ENCODE data around the gene C5orf22. TPM values are rescaled to one million over a fixed set of nuclear protein-coding genes. Genes with fewer than 3 reads are reported as not detected.

The C5orf22 gene
- total and polyA plus RNA-seq, 3 donors from 2014 or later: 11.0 to 15.0 (median 14.4) TPM

DNA sequence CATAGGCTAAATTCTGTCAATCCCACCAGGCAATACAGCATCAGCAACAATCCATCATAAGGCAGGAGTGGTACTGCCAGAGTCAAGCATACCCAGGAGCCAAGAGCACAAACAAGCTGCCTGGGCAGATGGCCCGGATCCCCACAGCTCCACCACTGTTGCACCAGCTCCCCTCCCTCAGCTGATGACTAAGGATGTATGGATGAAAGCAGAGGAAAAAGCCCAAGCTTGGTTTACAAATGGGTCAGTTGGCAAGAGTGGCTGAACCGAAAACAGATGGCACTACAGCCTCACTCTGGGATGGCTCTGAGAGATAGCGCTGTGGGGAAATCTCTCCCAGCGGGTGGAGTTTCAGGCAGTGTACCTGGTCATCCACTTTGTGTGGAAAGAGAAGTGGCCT, 29.6 kb upstream of the C5orf22 start:
- Histone ChIP-seq H3K4me1 (no peaks in the 10 kb centered on the region), H3K27me3 (no peaks in the 10 kb centered on the region), H3K27ac (no peak overlapping the region), H3K9me3 (no peaks in the 10 kb centered on the region), H3K4me3 (no peak overlapping the region), H3K36me3 (ENCODE audit: low read depth, missing control alignments) (no peaks in the 10 kb centered on the region)
- 98 to 100% methylated on average over 4 of the region's 4 CpGs for WGBS, 2 donors
- no peak for TF ChIP-seq POLR2A (IDR thresholded peaks at IDR 0.05)
- TF ChIP-seq, protein P1, sequence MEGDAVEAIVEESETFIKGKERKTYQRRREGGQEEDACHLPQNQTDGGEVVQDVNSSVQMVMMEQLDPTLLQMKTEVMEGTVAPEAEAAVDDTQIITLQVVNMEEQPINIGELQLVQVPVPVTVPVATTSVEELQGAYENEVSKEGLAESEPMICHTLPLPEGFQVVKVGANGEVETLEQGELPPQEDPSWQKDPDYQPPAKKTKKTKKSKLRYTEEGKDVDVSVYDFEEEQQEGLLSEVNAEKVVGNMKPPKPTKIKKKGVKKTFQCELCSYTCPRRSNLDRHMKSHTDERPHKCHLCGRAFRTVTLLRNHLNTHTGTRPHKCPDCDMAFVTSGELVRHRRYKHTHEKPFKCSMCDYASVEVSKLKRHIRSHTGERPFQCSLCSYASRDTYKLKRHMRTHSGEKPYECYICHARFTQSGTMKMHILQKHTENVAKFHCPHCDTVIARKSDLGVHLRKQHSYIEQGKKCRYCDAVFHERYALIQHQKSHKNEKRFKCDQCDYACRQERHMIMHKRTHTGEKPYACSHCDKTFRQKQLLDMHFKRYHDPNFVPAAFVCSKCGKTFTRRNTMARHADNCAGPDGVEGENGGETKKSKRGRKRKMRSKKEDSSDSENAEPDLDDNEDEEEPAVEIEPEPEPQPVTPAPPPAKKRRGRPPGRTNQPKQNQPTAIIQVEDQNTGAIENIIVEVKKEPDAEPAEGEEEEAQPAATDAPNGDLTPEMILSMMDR (IDR thresholded peaks at IDR 0.05): no peak
- intact Hi-C loops (cut with DNase I; ENCODE audit: low total_unique reads): no loop called here
- DNase-seq: no peak

DNA sequence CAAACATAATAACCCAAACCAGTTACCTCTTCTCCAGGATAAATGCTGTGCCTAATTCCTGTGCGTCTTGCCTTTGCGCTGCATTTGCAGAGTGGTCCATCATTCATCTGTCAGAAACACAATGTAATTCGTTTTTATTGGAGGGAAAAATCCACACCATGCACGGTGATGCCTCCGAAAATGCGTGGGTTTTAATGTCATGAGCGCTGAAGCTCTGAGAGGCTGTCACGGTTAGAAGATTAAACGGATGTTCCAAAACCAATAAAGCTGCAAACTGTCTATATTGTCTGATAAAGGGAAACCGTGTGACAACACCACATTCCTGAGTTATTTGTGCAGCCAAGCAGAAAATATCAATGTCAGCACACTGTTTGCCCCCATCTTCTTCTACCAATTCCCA, 27.6 kb upstream of the C5orf22 start:
- no peak for DNase-seq
- TF ChIP-seq, protein P1 (IDR thresholded peaks at IDR 0.05): no peak
- H3K27me3 ChIP-seq: no peaks in the 10 kb centered on the region
- WGBS, 2 donors: 84 to 85% methylated on average over 10 of the region's 10 CpGs
- H3K27ac ChIP-seq: no peak overlapping the region
- H3K36me3 ChIP-seq (ENCODE audit: low read depth, missing control alignments): no peaks in the 10 kb centered on the region
- H3K9me3 ChIP-seq: no peaks in the 10 kb centered on the region
- intact Hi-C loops (cut with DNase I; ENCODE audit: low total_unique reads): no loop called here
- no peaks in the 10 kb centered on the region for H3K4me1 ChIP-seq
- no peak overlapping the region for H3K4me3 ChIP-seq

DNA sequence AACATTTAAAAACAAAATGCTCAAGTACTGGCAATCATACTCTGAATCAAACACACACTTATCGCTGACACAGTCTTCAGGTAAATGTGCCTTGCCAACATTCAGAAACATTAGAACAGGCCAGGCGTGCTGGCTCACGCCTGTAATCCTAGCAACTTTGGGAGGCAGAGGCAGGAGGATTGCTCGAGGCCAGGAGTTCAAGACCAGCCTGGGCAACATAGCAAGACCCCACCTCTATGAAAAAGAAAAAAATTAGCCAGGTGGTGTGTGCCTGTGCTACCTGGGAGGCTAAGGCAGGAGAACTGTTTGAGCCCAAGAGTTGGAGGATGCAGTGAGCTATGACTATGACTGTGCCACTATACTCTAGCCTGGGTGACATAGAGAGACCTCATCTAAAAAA, 20.8 kb upstream of the C5orf22 start:
- no peak overlapping the region for H3K27ac ChIP-seq
- H3K27me3 ChIP-seq: no peaks in the 10 kb centered on the region
- no peaks in the 10 kb centered on the region for H3K36me3 ChIP-seq (ENCODE audit: low read depth, missing control alignments)
- 95 to 99% methylated on average over 4 of the region's 4 CpGs for WGBS, 2 donors
- no peaks in the 10 kb centered on the region for H3K4me1 ChIP-seq
- intact Hi-C loops (cut with DNase I; ENCODE audit: low total_unique reads): no loop called here
- H3K9me3 ChIP-seq: no peaks in the 10 kb centered on the region
- TF ChIP-seq POLR2A (IDR thresholded peaks at IDR 0.05): no peak
- TF ChIP-seq, protein P1 (IDR thresholded peaks at IDR 0.05): no peak
- no peak overlapping the region for H3K4me3 ChIP-seq
- no peak for DNase-seq

DNA sequence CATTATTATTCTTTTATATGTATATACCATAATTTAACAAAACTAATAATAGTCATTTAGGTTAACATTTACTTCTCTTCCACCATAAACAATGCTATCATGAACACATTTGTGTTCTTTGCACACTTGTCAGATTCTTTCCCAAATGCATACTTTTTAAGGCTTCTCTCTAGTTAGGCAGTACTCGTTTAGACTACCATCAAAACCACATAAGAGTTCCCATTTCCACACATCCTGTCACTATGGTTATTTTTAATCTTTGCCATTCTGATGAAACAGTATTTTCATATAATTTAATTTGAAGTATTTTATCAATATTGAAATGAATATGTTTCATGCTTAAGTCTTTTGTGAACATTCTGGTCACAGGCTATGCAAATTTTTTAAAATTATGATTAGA, 15.3 kb upstream of the C5orf22 start:
- H3K36me3 ChIP-seq (ENCODE audit: low read depth, missing control alignments): no peaks in the 10 kb centered on the region
- H3K4me3 ChIP-seq: no peak overlapping the region
- H3K4me1 ChIP-seq: no peaks in the 10 kb centered on the region
- no peak for TF ChIP-seq POLR2A (IDR thresholded peaks at IDR 0.05)
- TF ChIP-seq, protein P1 (IDR thresholded peaks at IDR 0.05): no peak
- 60 to 66% methylated on average over 1 of the region's 1 CpG for WGBS, 2 donors
- no peak for DNase-seq
- no peaks in the 10 kb centered on the region for H3K9me3 ChIP-seq
- no peak overlapping the region for H3K27ac ChIP-seq
- intact Hi-C loops (cut with DNase I; ENCODE audit: low total_unique reads): no loop called here
- no peaks in the 10 kb centered on the region for H3K27me3 ChIP-seq

DNA sequence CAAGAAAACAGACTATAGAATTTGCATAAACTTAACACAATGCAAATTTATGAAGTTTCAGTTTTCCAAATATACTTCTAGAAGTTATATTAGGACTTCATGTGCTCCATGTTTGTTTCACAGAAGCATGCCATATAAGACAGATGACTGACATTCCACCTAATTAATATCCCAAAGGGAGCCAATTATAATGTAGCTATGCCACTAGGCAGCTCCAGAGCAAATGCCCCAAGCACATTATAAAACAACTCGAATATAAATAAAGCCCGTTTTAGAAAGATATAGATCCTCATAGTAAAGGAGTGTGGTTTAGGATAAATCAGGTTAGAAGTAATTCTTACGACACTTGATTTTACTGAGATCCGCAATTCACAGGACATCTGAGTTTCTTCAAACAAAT, 9.1 kb upstream of the C5orf22 start:
- Histone ChIP-seq H3K27ac (no peak overlapping the region), H3K9me3 (no peaks in the 10 kb centered on the region), H3K36me3 (ENCODE audit: low read depth, missing control alignments) (no peaks in the 10 kb centered on the region), H3K4me1 (no peaks in the 10 kb centered on the region), H3K4me3 (no peak overlapping the region), H3K27me3 (no peaks in the 10 kb centered on the region)
- intact Hi-C loops (cut with DNase I; ENCODE audit: low total_unique reads): no loop called here
- TF ChIP-seq, protein P1 (IDR thresholded peaks at IDR 0.05): no peak
- no peak for TF ChIP-seq POLR2A (IDR thresholded peaks at IDR 0.05)
- WGBS, 2 donors: 91 to 98% methylated on average over 4 of the region's 4 CpGs
- no peak for DNase-seq

All from testis (tissue), 3 donors.